HepG2 (cell line): ENCODE measurements around the gene NTN4. TPM values are rescaled to one million over a fixed set of nuclear protein-coding genes. Genes with fewer than 3 reads are reported as not detected.

Experiments
- HNF4A ChIP-seq: sonication (generic); formaldehyde crosslinking; IDR thresholded peaks from 2 replicates; pipeline ENCODE4 v1.4.0; 2020; ENCODE audit warnings: missing genetic modification reagents
- JUNB ChIP-seq: sonication (generic); formaldehyde crosslinking; IDR thresholded peaks from 2 replicates; pipeline ENCODE4 v1.8.0; 2022; ENCODE audit warnings: missing genetic modification reagents, mild to moderate bottlenecking, borderline replicate concordance
- KAT2B ChIP-seq: fragments of 150-350 bp; IDR thresholded peaks from 2 replicates; pipeline ENCODE4 v1.6.1; 2014; ENCODE audit warnings: low read depth, low read length, borderline replicate concordance
- RARA ChIP-seq: IDR thresholded peaks from 2 replicates; pipeline ENCODE4 v1.6.1; 2016; ENCODE audit warnings: missing genetic modification reagents, missing compliant biosample characterization
- TCF7 ChIP-seq: sonication (generic); IDR thresholded peaks from 2 replicates; pipeline ENCODE4 v1.6.1; 2016; ENCODE audit warnings: antibody characterized with exemption, low read depth
- ZNF230 ChIP-seq: sonication (generic); formaldehyde crosslinking; IDR thresholded peaks from 2 replicates; pipeline ENCODE4 v1.4.0; 2020; ENCODE audit warnings: mild to moderate bottlenecking, missing genetic modification reagents
- ZNF557 ChIP-seq: sonication (generic); formaldehyde crosslinking; IDR thresholded peaks from 2 replicates; pipeline ENCODE4 v1.4.0; 2020; ENCODE audit warnings: missing genetic modification reagents
- polyA plus RNA-seq, 8 experiments: library from polyadenylated mRNA; depleted of rRNA in 3 of 8; stranded (reverse) in 7 of 8; unstranded in 1 of 8; fragments of >200 nt; fragmentation: Illumina TruSeq in 4 of 8; extraction: Trizol in 4 of 8; gene quantifications; 2 replicates each; pipeline versions ENCODE4 v1.2.1 to v1.2.3, GENCODE V29; 2011 to 2016; ENCODE audit warnings: low read depth in 4 of 8, missing spikeins in 1 of 8, mixed read lengths in 1 of 8; ENCODE audit not compliant: insufficient read depth in 1 of 8
- total RNA-seq, 5 experiments: library from RNA; depleted of rRNA; stranded (reverse); fragments of >200 nt; fragmentation: Illumina TruSeq; extraction: Trizol; gene quantifications; 2 replicates each; pipeline ENCODE4 v1.2.3, GENCODE V29; 2016; ENCODE audit warnings: low read depth in 1 of 5
- TF ChIP-seq, protein P1 (sequence below): IDR thresholded peaks from 2 replicates; pipeline ENCODE4 v1.4.0; 2020; ENCODE audit warnings: mild to moderate bottlenecking, missing genetic modification reagents
- TF ChIP-seq, protein P2 (sequence below): sonication (generic); formaldehyde crosslinking; IDR thresholded peaks from 2 replicates; pipeline ENCODE4 v1.5.1; 2020; ENCODE audit warnings: mild to moderate bottlenecking, missing genetic modification reagents, borderline replicate concordance
- TF ChIP-seq, protein P3 (sequence below): sonication (generic); IDR thresholded peaks from 2 replicates; pipeline ENCODE4 v1.6.1; 2016; ENCODE audit warnings: low read depth, borderline replicate concordance
- TF ChIP-seq, protein P4 (sequence below): IDR thresholded peaks from 2 replicates; pipeline ENCODE4 v1.6.1; 2016; ENCODE audit warnings: mild to moderate bottlenecking, missing biosample characterization, missing genetic modification reagents
- TF ChIP-seq, protein P5 (sequence below): sonication (generic); formaldehyde crosslinking; IDR thresholded peaks from 2 replicates; pipeline ENCODE4 v1.8.0; 2022; ENCODE audit warnings: mild to moderate bottlenecking, missing genetic modification reagents, borderline replicate concordance
- TF ChIP-seq, protein P6 (sequence below): sonication (generic); formaldehyde crosslinking; conservative IDR thresholded peaks from 2 replicates; pipeline ENCODE4 v1.4.0; 2020; ENCODE audit warnings: mild to moderate bottlenecking, missing genetic modification reagents, moderate library complexity

NTN4 gene
- total and polyA plus RNA-seq, 2 of the 13 experiments (the other 11 are each of a cell fraction or from before 2014, with no cell fraction given) = 7.8 to 11.5 TPM

DNA sequence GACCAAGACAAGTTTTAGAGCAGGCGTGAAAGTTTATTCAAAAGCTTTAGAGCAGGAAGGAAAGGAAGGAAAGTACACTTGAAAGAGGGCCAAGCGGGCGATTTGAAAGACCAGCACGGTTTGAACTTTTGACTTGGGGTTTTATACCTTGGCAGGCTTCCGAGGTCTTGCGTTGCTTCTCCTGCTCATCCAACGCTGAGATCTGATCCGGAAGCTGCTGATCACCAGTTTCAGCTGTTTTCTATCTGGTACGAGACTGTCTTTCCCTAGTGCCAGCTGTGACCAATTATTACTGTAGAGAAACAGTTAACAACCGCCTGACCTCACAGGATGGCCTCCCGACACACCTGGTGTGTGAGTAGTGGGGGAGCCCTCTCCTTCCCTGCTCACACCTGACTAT lies 47.6 kb upstream of the NTN4 start (continued):
- TF ChIP-seq, protein P1, sequence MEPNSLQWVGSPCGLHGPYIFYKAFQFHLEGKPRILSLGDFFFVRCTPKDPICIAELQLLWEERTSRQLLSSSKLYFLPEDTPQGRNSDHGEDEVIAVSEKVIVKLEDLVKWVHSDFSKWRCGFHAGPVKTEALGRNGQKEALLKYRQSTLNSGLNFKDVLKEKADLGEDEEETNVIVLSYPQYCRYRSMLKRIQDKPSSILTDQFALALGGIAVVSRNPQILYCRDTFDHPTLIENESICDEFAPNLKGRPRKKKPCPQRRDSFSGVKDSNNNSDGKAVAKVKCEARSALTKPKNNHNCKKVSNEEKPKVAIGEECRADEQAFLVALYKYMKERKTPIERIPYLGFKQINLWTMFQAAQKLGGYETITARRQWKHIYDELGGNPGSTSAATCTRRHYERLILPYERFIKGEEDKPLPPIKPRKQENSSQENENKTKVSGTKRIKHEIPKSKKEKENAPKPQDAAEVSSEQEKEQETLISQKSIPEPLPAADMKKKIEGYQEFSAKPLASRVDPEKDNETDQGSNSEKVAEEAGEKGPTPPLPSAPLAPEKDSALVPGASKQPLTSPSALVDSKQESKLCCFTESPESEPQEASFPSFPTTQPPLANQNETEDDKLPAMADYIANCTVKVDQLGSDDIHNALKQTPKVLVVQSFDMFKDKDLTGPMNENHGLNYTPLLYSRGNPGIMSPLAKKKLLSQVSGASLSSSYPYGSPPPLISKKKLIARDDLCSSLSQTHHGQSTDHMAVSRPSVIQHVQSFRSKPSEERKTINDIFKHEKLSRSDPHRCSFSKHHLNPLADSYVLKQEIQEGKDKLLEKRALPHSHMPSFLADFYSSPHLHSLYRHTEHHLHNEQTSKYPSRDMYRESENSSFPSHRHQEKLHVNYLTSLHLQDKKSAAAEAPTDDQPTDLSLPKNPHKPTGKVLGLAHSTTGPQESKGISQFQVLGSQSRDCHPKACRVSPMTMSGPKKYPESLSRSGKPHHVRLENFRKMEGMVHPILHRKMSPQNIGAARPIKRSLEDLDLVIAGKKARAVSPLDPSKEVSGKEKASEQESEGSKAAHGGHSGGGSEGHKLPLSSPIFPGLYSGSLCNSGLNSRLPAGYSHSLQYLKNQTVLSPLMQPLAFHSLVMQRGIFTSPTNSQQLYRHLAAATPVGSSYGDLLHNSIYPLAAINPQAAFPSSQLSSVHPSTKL (CRISPR knock-in tag) = peak; percentile 19; the same call in 1 of the 2 replicates
- TF ChIP-seq RARA (CRISPR knock-in tag) (peak; percentile 60), ZNF557 (CRISPR knock-in tag) (no peak), ZNF230 (CRISPR knock-in tag) (no peak), JUNB (CRISPR knock-in tag) (no peak), KAT2B (no peak), HNF4A (0 out of 2 replicates have a peak, but pooled peaks have one; percentile 20), TCF7 (peak; percentile 45)
- TF ChIP-seq, protein P2, sequence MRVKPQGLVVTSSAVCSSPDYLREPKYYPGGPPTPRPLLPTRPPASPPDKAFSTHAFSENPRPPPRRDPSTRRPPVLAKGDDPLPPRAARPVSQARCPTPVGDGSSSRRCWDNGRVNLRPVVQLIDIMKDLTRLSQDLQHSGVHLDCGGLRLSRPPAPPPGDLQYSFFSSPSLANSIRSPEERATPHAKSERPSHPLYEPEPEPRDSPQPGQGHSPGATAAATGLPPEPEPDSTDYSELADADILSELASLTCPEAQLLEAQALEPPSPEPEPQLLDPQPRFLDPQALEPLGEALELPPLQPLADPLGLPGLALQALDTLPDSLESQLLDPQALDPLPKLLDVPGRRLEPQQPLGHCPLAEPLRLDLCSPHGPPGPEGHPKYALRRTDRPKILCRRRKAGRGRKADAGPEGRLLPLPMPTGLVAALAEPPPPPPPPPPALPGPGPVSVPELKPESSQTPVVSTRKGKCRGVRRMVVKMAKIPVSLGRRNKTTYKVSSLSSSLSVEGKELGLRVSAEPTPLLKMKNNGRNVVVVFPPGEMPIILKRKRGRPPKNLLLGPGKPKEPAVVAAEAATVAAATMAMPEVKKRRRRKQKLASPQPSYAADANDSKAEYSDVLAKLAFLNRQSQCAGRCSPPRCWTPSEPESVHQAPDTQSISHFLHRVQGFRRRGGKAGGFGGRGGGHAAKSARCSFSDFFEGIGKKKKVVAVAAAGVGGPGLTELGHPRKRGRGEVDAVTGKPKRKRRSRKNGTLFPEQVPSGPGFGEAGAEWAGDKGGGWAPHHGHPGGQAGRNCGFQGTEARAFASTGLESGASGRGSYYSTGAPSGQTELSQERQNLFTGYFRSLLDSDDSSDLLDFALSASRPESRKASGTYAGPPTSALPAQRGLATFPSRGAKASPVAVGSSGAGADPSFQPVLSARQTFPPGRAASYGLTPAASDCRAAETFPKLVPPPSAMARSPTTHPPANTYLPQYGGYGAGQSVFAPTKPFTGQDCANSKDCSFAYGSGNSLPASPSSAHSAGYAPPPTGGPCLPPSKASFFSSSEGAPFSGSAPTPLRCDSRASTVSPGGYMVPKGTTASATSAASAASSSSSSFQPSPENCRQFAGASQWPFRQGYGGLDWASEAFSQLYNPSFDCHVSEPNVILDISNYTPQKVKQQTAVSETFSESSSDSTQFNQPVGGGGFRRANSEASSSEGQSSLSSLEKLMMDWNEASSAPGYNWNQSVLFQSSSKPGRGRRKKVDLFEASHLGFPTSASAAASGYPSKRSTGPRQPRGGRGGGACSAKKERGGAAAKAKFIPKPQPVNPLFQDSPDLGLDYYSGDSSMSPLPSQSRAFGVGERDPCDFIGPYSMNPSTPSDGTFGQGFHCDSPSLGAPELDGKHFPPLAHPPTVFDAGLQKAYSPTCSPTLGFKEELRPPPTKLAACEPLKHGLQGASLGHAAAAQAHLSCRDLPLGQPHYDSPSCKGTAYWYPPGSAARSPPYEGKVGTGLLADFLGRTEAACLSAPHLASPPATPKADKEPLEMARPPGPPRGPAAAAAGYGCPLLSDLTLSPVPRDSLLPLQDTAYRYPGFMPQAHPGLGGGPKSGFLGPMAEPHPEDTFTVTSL = 0 out of 2 replicates have a peak, but pooled peaks have one; percentile 23
- TF ChIP-seq, protein P3, sequence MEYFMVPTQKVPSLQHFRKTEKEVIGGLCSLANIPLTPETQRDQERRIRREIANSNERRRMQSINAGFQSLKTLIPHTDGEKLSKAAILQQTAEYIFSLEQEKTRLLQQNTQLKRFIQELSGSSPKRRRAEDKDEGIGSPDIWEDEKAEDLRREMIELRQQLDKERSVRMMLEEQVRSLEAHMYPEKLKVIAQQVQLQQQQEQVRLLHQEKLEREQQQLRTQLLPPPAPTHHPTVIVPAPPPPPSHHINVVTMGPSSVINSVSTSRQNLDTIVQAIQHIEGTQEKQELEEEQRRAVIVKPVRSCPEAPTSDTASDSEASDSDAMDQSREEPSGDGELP = 0 out of 2 replicates have a peak, but pooled peaks have one; percentile 12
- TF ChIP-seq, protein P4, sequence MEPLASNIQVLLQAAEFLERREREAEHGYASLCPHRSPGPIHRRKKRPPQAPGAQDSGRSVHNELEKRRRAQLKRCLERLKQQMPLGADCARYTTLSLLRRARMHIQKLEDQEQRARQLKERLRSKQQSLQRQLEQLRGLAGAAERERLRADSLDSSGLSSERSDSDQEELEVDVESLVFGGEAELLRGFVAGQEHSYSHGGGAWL (CRISPR knock-in tag) = no peak
- TF ChIP-seq, protein P5, sequence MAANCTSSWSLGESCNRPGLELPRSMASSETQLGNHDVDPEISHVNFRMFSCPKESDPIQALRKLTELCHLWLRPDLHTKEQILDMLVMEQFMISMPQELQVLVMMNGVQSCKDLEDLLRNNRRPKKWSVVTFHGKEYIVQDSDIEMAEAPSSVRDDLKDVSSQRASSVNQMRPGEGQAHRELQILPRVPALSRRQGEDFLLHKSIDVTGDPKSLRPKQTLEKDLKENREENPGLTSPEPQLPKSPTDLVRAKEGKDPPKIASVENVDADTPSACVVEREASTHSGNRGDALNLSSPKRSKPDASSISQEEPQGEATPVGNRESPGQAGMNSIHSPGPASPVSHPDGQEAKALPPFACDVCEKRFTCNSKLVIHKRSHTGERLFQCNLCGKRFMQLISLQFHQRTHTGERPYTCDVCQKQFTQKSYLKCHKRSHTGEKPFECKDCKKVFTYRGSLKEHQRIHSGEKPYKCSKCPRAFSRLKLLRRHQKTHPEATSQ (CRISPR knock-in tag) = no peak
- TF ChIP-seq, protein P6, sequence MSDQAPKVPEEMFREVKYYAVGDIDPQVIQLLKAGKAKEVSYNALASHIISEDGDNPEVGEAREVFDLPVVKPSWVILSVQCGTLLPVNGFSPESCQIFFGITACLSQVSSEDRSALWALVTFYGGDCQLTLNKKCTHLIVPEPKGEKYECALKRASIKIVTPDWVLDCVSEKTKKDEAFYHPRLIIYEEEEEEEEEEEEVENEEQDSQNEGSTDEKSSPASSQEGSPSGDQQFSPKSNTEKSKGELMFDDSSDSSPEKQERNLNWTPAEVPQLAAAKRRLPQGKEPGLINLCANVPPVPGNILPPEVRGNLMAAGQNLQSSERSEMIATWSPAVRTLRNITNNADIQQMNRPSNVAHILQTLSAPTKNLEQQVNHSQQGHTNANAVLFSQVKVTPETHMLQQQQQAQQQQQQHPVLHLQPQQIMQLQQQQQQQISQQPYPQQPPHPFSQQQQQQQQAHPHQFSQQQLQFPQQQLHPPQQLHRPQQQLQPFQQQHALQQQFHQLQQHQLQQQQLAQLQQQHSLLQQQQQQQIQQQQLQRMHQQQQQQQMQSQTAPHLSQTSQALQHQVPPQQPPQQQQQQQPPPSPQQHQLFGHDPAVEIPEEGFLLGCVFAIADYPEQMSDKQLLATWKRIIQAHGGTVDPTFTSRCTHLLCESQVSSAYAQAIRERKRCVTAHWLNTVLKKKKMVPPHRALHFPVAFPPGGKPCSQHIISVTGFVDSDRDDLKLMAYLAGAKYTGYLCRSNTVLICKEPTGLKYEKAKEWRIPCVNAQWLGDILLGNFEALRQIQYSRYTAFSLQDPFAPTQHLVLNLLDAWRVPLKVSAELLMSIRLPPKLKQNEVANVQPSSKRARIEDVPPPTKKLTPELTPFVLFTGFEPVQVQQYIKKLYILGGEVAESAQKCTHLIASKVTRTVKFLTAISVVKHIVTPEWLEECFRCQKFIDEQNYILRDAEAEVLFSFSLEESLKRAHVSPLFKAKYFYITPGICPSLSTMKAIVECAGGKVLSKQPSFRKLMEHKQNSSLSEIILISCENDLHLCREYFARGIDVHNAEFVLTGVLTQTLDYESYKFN (CRISPR knock-in tag) = 0 out of 2 replicates have a peak, but pooled peaks have one; percentile 33
